GM19351 (cell line): ENCODE measurements around the gene CDK14.

ENCODE experiments used
- ATAC-seq: cut with Tn5 transposase; IDR thresholded peaks from one replicate; pipeline ENCODE4 v1.9.1; 2021; ENCODE audit warnings: mild to moderate bottlenecking, moderate library complexity; ENCODE audit not compliant: unreplicated experiment

The CDK14 gene

DNA sequence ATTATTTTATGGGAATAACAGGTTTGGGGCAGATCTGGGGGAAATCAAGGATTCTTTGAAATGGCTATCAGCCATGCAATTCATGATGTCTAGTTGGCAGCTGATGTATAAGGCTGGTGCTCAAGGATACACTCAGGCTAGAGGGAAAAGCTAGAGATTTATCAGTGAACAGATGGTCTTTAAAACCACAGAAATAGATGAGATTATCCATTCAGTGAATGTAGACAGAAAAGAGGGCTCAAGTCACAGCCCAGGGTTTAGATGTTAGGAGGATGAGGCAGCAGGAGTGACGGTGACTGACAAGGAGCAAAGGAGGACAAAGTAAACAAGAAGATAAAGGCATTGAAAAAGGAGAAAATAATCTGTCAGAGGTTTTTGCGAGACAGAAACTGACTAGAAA lies 238.7 kb downstream of the CDK14 start:
- ATAC-seq, result no peak

- no peak for ATAC-seq
These were observed 239.7 kb downstream of the CDK14 start for GRCh38 chr7:90835861-90836260.

DNA sequence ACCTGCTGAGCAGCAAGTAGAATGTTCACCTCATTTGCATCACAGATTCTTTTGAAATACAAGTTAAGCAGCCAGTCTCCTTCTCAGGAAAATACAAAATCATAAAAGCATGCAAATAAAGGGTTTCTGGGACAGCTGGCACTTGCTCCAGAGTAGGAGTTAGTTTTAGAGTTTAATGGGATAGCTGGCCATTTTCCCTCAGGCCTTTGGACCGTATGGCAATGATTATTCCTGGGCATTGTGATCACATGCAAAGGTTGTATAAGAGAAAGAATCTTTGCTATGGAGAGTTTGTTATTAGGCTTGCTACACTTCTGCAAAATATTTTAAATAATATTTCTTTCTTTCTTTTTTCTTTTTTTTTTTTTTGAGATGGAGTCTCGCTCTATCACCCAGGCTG lies 240.8 kb downstream of the CDK14 start:
- no peak for ATAC-seq

DNA sequence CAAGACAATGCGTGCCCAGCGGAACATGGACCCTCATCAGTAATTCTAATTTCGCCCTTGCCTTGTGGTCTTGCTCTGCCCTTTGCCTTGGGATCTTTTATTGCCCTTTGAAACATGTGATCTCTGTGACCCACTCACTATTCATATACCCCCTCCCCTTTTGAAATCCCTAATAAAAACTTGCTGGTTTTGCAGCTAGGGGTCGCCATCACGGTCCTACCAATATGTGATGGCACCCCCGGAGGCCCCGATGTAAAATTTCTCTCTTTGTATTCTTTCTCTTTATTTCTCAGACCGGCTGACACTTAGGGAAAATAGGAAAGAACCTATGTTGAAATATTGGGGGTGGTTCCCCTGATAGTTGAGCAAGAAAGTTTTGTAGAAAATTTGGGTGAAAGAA lies 242.7 kb downstream of the CDK14 start:
- ATAC-seq, result no peak

GRCh38 chr7:90839316-90839715 lies 243.2 kb downstream of the CDK14 start:
- no peak for ATAC-seq

DNA sequence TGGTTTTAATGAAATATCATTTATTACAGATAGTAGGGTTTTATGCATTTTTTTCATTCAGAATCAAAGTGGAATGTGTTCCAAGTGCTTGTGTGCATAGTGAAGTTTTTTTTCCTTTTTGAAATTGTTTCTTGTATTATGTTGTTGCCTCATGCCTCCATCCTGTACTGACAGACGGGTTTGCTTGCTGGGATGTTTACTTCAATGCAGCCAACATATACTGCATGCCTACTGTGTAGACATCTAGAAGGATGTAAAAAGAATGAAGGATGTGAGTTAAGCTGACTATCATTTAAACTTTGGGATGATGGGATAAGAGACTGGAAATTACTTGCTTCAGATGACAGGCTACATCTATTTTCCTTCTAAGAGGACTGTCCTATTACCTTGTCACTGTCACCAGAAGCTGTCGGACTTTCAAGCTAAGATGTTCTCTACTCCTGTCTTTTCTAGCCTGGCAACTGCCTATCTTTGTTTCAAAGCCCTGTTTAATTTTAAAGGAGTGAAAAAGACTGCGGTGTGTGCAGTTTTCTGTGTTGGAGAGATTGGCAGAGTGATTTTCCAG lies 243.7 kb downstream of the CDK14 start:
- no peak for ATAC-seq

DNA sequence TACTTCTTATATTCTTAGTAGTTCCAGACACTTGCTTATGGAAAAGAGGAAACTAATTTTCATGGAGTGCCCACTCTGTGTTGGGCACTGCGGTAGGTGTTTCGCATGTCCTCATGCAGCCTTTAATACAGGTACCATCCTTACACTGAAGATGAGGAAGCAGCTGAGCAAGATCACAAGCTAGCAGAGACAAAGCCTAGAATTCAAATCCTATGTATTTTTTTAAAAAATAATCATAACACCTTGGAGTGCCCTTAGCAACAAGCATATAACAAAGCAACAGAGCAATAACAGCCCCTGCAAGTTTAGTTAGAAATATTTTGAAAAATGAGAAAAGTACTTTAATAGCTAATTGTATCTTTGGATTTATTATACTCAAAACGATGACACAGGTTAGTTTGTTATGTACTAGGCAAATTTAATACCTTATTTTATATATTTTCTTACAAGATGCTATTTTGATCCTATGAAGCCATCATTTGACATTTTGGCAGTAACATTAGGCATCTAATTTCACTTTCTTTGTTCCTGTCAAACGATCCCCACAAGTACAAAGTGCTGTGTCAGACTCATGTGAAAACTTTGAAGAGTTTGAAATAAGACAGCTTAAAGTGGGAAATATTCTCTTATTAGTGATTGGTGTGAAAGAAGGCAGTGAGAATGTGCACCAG lies 245.8 kb downstream of the CDK14 start:
- ATAC-seq, result peak; percentile 24

GRCh38 chr7:90842430-90842788 lies 246.3 kb downstream of the CDK14 start:
- peak; percentile 56 for ATAC-seq

DNA sequence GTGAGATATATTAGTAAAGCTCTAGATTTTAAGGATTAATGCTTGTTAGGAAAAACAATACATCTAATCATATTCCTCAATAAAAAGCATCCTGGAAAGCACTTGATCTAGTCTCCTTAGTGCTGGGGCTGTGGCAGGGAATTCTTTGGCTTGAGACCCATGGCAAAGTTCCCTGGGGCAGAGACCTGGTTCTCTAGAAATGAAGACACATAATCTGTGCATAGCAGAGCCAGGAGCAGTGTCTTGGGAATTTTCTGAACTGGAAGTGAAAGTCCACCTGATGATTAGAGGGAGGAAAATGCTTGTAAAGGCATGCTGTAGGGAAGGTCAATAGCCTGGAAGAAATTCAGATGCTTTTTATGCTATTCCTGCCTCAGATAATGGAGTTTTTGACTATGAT lies 247.4 kb downstream of the CDK14 start:
- no peak for ATAC-seq

- no peak for ATAC-seq
These were observed 248.3 kb downstream of the CDK14 start for GRCh38 chr7:90844421-90844820.

- no peak for ATAC-seq
These were observed 250.1 kb downstream of the CDK14 start for GRCh38 chr7:90846192-90846591.

DNA sequence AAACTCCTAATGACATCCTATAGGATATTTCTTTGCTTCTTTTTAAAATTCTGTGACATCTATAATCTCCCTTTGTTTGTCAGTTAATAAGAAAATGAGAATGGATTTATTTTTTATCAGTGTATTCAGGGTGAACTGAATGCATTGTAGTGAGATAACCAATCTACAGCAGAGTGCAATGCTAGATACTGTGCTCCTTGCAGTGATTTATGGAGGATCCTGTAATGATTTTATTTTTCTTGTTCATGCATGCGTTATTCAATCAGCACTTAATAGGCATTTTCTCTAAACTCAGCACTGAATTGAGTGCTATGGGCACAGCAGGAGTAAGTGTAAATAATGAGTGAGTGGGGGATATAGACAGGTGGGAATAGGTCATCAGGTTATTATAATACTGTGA lies 253.9 kb downstream of the CDK14 start:
- no peak for ATAC-seq

DNA sequence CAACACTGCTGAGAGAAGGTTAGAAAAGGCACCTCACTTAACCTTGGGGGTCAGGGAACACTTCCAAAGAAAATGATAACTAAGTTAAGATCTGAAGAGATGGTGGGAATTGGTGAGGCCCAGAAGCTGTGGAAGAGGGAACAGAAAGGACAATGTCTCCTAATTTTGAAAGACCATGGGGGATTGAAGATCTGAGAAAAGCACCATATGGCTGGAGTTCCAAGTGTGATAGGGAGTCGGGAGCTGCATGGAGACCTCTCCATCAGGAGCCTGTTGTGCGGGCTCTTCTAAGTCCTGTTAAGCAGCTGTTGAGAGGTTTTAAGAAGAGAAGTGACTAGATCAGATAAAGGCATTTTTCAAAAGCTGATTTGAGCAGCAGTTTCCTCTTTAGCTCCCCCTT lies 254.3 kb downstream of the CDK14 start:
- ATAC-seq, result no peak

DNA sequence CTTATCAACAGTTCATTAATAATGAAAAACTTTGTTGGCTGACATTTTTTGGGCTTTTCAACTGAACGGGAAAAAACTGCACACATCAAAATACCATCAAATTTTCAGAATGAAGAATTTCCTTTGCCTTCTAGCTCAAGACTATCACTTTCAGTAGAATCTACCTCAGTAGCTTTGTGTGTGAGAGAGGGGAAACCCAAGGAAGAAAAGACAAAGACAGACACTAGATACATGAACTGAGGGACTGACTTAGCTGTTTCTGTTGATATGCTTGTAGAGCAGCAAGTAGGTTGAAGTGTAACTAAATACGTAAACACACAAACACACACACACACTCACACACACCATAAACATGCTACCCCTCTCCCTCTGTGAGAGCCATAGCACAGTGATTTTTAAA lies 257.1 kb downstream of the CDK14 start:
- peak; percentile 54 for ATAC-seq

GRCh38 chr7:90856351-90857070 lies 260.4 kb downstream of the CDK14 start:
- ATAC-seq, result no peak

- ATAC-seq, result no peak
These were observed 261.5 kb downstream of the CDK14 start for GRCh38 chr7:90857603-90858002.

GRCh38 chr7:90858546-90858945 lies 262.4 kb downstream of the CDK14 start:
- peak; percentile 78 for ATAC-seq

- ATAC-seq, result no peak
These were observed 263.4 kb downstream of the CDK14 start for GRCh38 chr7:90859521-90859920.

DNA sequence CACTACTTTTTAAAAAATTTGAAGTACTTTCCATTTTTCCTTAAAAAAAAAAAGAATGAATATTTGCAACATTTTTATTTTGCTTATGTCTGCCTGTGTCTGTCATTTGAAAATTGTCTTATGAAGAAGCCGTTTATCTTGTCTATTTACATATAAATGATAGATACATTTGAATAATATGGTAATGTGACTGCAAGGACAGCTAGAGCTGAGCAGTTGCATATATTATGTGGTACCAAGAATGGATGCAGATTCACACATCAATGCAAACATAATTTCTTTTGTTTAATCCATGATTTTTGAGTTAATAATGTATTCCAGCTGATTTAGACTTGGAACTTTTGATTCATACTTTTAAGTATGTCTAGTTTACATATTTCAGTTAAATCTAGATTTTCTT lies 268.0 kb downstream of the CDK14 start:
- ATAC-seq, result no peak

DNA sequence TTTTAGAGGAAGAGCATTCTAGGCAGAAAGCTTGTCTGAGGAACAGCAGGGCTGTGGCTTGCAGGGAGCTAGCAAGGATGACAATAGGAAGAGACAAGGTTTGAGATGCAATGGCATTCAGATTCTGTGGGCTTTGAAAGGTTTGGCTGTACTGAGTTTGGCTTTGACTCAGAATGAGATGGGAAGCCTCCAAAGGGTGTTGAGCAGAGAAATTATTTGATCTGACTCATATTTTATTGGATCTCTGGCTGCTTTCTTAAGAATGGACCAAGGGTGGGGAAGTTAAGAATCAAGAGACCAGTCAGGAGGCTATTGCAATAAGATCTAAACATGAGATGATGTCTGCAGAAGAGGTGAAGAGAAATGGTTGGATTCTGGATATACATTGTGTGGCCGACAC lies 273.2 kb downstream of the CDK14 start:
- ATAC-seq, result no peak

DNA sequence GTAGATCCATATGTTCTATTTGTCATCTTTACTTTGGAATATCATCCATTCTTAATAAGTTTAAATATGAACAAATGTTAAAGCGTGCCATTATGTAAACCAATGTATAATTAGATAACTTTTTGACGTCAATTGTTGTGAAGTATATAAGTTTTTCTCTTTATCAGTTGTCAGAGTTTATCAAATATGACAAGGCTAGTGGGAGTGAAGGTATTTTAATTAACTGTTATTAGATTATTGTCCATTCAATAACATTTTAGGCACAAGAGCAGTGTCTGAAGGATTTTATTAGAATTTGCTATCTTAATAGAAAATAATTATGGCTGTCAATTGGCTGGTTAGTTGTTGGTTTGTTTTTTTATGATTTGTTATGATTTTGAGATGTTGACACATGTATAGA lies 280.6 kb downstream of the CDK14 start:
- ATAC-seq, result no peak

GRCh38 chr7:90877201-90877600 lies 281.1 kb downstream of the CDK14 start:
- ATAC-seq, result peak; percentile 75
